Thyroid gland (tissue), 4 donors: ENCODE data around the gene PFDN1. TPM values are rescaled to one million over a fixed set of nuclear protein-coding genes. Genes with fewer than 3 reads are reported as not detected.

Source experiments
- DNase-seq, 2 donors: peaks; one replicate each; pipeline ENCODE4 v3.0.0-alpha.2; 2019
- H3K27ac ChIP-seq, 3 donors: fragments of 200-600 bp; sonication (generic); 1 replicate in 2 of 3; 2 replicates in 1 of 3; pipeline ENCODE4 v1.5.1; 2016 to 2019; ENCODE audit warnings: mild to moderate bottlenecking in 1 of 3, moderate library complexity in 1 of 3
- H3K27me3 ChIP-seq: fragments of 200-600 bp; sonication (generic); one replicate; pipeline ENCODE4 v1.5.1; 2019
- H3K36me3 ChIP-seq, 2 donors: fragments of 200-600 bp; sonication (generic); one replicate each; pipeline ENCODE4 v1.5.1; 2016 to 2019
- H3K4me1 ChIP-seq, 2 donors: fragments of 200-600 bp; sonication (generic); one replicate each; pipeline ENCODE4 v1.5.1; 2017 to 2019
- H3K4me3 ChIP-seq, 3 donors: fragments of 200-600 bp; sonication (generic); replicated peaks in 1 of 3; 1 replicate in 2 of 3; 2 replicates in 1 of 3; pipeline ENCODE4 v1.5.1; 2016; ENCODE audit warnings: mild to moderate bottlenecking in 1 of 3
- H3K9me3 ChIP-seq: fragments of 200-600 bp; sonication (generic); one replicate; pipeline ENCODE4 v1.5.1; 2017
- POLR2A ChIP-seq, 2 donors: fragments of 450-650 bp; IDR thresholded peaks; one replicate each; pipeline ENCODE4 v1.6.1; 2017; ENCODE audit warnings: antibody characterized with exemption in 2 of 2, mild to moderate bottlenecking in 2 of 2, moderate library complexity in 1 of 2
- WGBS, 2 donors: methylation state at CpG; one replicate each; pipeline ENCODE4 v1.1.5; 2017; 5-methylcytosine and 5-hydroxymethylcytosine counted together
- intact Hi-C: fragments of 100-400 bp; cut with DNase I; formaldehyde crosslinking; loops from one replicate; pipeline ENCODE4 v1.15.1; 2023
- total RNA-seq, 4 donors: library from RNA; depleted of rRNA; stranded (reverse); fragments of >200 nt; gene quantifications; one replicate each; pipeline ENCODE4 v1.2.3, GENCODE V29; 2016
- TF ChIP-seq, protein P1 (sequence below), 6 experiments: fragments of 200-600 bp in 3 of 6; fragments of 450-650 bp in 3 of 6; sonication (generic) in 3 of 6; IDR thresholded peaks; one replicate each; pipeline ENCODE4 v1.5.1; 2016 to 2019; ENCODE audit warnings: antibody characterized with exemption in 6 of 6, mild to moderate bottlenecking in 2 of 6, inconsistent platforms in 1 of 6, moderate library complexity in 1 of 6

The PFDN1 gene
- total RNA-seq, 4 donors from 2014 or later, result 58.2 to 106 (median 87.8) TPM

- no peaks in the 10 kb centered on the region for H3K27me3 ChIP-seq
- H3K9me3 ChIP-seq, result no peaks in the 10 kb centered on the region
- H3K27ac ChIP-seq, result no peak overlapping the region
- H3K36me3 ChIP-seq, result no peaks in the 10 kb centered on the region
- peaks cover 22 to 44% of the 10 kb centered on the region in 2 donors for H3K4me1 ChIP-seq
- DNase-seq, result no peak
- TF ChIP-seq, protein P1, sequence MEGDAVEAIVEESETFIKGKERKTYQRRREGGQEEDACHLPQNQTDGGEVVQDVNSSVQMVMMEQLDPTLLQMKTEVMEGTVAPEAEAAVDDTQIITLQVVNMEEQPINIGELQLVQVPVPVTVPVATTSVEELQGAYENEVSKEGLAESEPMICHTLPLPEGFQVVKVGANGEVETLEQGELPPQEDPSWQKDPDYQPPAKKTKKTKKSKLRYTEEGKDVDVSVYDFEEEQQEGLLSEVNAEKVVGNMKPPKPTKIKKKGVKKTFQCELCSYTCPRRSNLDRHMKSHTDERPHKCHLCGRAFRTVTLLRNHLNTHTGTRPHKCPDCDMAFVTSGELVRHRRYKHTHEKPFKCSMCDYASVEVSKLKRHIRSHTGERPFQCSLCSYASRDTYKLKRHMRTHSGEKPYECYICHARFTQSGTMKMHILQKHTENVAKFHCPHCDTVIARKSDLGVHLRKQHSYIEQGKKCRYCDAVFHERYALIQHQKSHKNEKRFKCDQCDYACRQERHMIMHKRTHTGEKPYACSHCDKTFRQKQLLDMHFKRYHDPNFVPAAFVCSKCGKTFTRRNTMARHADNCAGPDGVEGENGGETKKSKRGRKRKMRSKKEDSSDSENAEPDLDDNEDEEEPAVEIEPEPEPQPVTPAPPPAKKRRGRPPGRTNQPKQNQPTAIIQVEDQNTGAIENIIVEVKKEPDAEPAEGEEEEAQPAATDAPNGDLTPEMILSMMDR (IDR thresholded peaks at IDR 0.05), result no peak
- TF ChIP-seq POLR2A (IDR thresholded peaks at IDR 0.05), result no peak
- H3K4me3 ChIP-seq, result no peak overlapping the region
- 100% methylated on average over 1 of the region's 1 CpG for WGBS, 2 donors
- intact Hi-C loops, result no loop called here
Observed at GRCh38 chr5:140217299-140218026, 85.4 kb downstream of the PFDN1 start.

GRCh38 chr5:140216478-140217074 is 86.3 kb downstream of the PFDN1 start:
- intact Hi-C loops, result no loop called here
- H3K4me3 ChIP-seq, result no peak overlapping the region
- no peak for DNase-seq
- H3K27me3 ChIP-seq, result no peaks in the 10 kb centered on the region
- no peak overlapping the region for H3K27ac ChIP-seq
- peaks cover 15 to 35% of the 10 kb centered on the region in 2 donors for H3K4me1 ChIP-seq
- WGBS, 2 donors, result 77 to 80% methylated on average over 5 of the region's 5 CpGs
- no peaks in the 10 kb centered on the region for H3K9me3 ChIP-seq
- H3K36me3 ChIP-seq, result no peaks in the 10 kb centered on the region
- TF ChIP-seq POLR2A (IDR thresholded peaks at IDR 0.05), result no peak
- TF ChIP-seq, protein P1 (IDR thresholded peaks at IDR 0.05), result no peak

DNA sequence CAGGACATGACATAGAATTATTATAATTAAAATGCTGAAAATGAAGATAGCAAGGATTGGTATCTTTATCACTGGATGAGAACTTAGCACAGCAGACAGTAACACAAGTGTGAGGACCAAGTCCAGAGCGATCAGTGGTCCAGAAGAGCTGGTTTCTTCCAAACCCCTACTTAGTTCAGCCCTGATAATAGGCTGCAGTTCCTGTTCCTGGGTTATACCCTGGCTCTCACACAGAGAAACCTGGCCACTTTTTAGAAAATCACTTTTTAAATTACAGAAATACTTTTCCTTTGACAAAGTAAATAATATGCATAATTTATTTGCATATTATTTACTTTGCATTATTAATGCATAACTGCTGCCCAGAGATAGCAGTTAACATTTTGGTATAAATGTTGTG is 87.6 kb downstream of the PFDN1 start:
- intact Hi-C loops, result no loop called here
- peaks cover 10 to 22% of the 10 kb centered on the region in 2 donors for H3K4me1 ChIP-seq
- H3K27me3 ChIP-seq, result no peaks in the 10 kb centered on the region
- no peaks in the 10 kb centered on the region for H3K9me3 ChIP-seq
- DNase-seq, result no peak
- no peaks in the 10 kb centered on the region for H3K36me3 ChIP-seq
- TF ChIP-seq, protein P1 (IDR thresholded peaks at IDR 0.05), result no peak
- no peak overlapping the region for H3K27ac ChIP-seq
- H3K4me3 ChIP-seq, result no peak overlapping the region
- 88 to 96% methylated on average over 1 of the region's 1 CpG for WGBS, 2 donors

DNA sequence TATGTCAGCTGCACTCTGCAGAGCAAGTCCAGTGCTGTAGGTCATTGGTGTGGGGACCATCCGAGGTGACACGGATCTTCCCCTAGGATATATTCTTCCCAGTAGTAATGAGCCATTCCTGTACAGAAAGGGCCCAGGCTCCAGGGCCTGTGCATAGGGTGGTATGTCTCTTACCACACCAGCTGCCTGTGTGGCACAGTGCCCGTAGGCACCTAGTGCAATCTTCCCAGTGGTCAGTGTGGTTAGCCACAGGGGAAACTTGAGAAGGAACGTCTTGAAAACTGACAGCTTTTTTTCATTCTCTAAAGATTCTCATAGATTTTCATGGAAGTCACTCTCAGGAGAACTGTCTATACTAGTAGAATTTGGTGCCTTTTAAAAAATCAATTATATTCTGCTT is 88.1 kb downstream of the PFDN1 start:
- H3K4me1 ChIP-seq, result peaks cover 6 to 18% of the 10 kb centered on the region in 2 donors
- no peak overlapping the region for H3K27ac ChIP-seq
- no peak for DNase-seq
- intact Hi-C loops, result no loop called here
- H3K4me3 ChIP-seq, result no peak overlapping the region
- no peak for TF ChIP-seq POLR2A (IDR thresholded peaks at IDR 0.05)
- TF ChIP-seq, protein P1 (IDR thresholded peaks at IDR 0.05), result no peak
- WGBS, 2 donors, result 79 to 85% methylated on average over 4 of the region's 4 CpGs
- no peaks in the 10 kb centered on the region for H3K27me3 ChIP-seq
- H3K9me3 ChIP-seq, result no peaks in the 10 kb centered on the region
- no peaks in the 10 kb centered on the region for H3K36me3 ChIP-seq

DNA sequence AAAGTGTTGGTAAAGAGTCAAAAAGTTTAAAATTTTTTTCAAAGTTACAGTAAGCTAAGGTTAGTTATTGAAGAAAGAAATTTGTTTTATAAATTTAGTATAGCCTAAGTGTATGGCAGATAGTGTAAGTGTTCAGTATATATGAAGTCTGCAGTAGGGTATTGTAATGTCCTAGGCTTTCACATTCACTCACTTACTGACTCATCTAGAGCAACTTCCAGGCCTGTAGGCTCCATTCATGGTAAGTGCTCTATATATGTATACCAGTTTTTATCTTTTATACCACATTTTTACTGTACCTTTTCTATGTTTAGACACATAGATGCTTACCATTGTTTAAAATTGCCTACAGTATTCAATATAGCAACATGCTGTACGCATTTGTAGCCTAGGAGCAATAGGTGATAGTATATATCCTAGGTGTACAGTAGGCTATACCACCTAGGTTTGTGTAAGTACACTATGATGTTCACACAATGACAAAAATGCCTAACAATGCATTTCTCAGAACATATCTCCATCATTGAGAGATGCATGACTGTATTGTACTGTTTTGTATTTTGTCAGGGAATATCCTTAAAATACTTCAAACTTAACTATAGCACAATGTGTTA is 89.4 kb downstream of the PFDN1 start:
- TF ChIP-seq, protein P1 (IDR thresholded peaks at IDR 0.05), result no peak
- no peak for TF ChIP-seq POLR2A (IDR thresholded peaks at IDR 0.05)
- intact Hi-C loops, result no loop called here

More for the DNA sequence above, 89.4 kb downstream of the PFDN1 start:
- Histone ChIP-seq H3K4me3 (no peak overlapping the region), H3K36me3 (no peaks in the 10 kb centered on the region), H3K27me3 (no peaks in the 10 kb centered on the region), H3K9me3 (no peaks in the 10 kb centered on the region), H3K27ac (no peak overlapping the region), H3K4me1 (peaks cover 0 to 4% of the 10 kb centered on the region in 2 donors)
- WGBS, 2 donors, result 98 to 100% methylated on average over 1 of the region's 1 CpG
- DNase-seq, result no peak
